Muscle layer of duodenum (tissue), 2 donors: Measurements from ENCODE around the gene FAM83C.

Experiments
- H3K27ac ChIP-seq: one replicate; pipeline ENCODE4 v1.7.0; 2013; ENCODE audit warnings: mild to moderate bottlenecking, low read length
- H3K27me3 ChIP-seq: one replicate; pipeline ENCODE4 v1.7.0; 2013; ENCODE audit warnings: low read depth, mild to moderate bottlenecking, control low read depth, low read length
- H3K36me3 ChIP-seq, 2 donors: one replicate each; pipeline ENCODE4 v1.7.0; 2013; ENCODE audit warnings: low read length in 2 of 2, control low read depth in 1 of 2, mild to moderate bottlenecking in 1 of 2; ENCODE audit not compliant: insufficient read depth in 2 of 2, control insufficient read depth in 1 of 2
- H3K4me1 ChIP-seq, 2 donors: one replicate each; pipeline ENCODE4 v1.7.0; 2013; ENCODE audit warnings: low read length in 2 of 2, mild to moderate bottlenecking in 2 of 2, control low read depth in 1 of 2, moderate library complexity in 1 of 2; ENCODE audit not compliant: insufficient read depth in 2 of 2, control insufficient read depth in 1 of 2
- H3K4me3 ChIP-seq, 2 donors: one replicate each; pipeline ENCODE4 v1.7.0; 2013; ENCODE audit warnings: low read length in 2 of 2, low read depth in 1 of 2, mild to moderate bottlenecking in 1 of 2
- H3K9me3 ChIP-seq, 2 donors: one replicate each; pipeline ENCODE4 v1.7.0; 2013; ENCODE audit warnings: low read length in 2 of 2, control low read depth in 1 of 2, mild to moderate bottlenecking in 1 of 2; ENCODE audit not compliant: control insufficient read depth in 1 of 2
- donor health status: healthy.

The FAM83C gene

GRCh38 chr20:35291654-35292503 lies at the start of gene FAM83C:
FAM83C (minus strand) TSS chr20:35292425; CDS start chr20:35292304, 121 bp downstream.
- no peak within 1 kb of the TSS for H3K27ac ChIP-seq
- H3K27me3 ChIP-seq = no peaks in the 10 kb centered on the region
- no peaks in the 10 kb centered on the region for H3K4me1 ChIP-seq
- H3K9me3 ChIP-seq = no peaks in the 10 kb centered on the region
- no peak within 1 kb of the TSS for H3K4me3 ChIP-seq
- no peaks in the 10 kb centered on the region for H3K36me3 ChIP-seq

- no peaks in the 10 kb centered on the region for H3K27me3 ChIP-seq
- peaks cover 7 to 18% of the 10 kb centered on the region in 2 donors for H3K36me3 ChIP-seq
- no peak overlapping the region for H3K4me3 ChIP-seq
- no peaks in the 10 kb centered on the region for H3K9me3 ChIP-seq
- no peaks in the 10 kb centered on the region for H3K4me1 ChIP-seq
- H3K27ac ChIP-seq = no peak overlapping the region
Measured at GRCh38 chr20:35341366-35342028, 49.3 kb upstream of the FAM83C start.

GRCh38 chr20:35340436-35340835 lies 48.2 kb upstream of the FAM83C start:
- no peaks in the 10 kb centered on the region for H3K4me1 ChIP-seq

GRCh38 chr20:35339636-35340035 lies 47.4 kb upstream of the FAM83C start:
- Histone ChIP-seq H3K36me3 (peaks cover 2 to 6% of the 10 kb centered on the region in 2 donors), H3K9me3 (no peaks in the 10 kb centered on the region), H3K27ac (peak overlapping the region; percentile 27), H3K4me3 (no peak overlapping the region), H3K4me1 (no peaks in the 10 kb centered on the region), H3K27me3 (no peaks in the 10 kb centered on the region)

More at GRCh38 chr20:35340436-35340835, 48.2 kb upstream of the FAM83C start:
- Histone ChIP-seq H3K27ac (no peak overlapping the region), H3K9me3 (no peaks in the 10 kb centered on the region), H3K4me3 (no peak overlapping the region), H3K27me3 (no peaks in the 10 kb centered on the region), H3K36me3 (peaks cover 7 to 10% of the 10 kb centered on the region in 2 donors)

GRCh38 chr20:35339007-35339406 lies 46.8 kb upstream of the FAM83C start:
- no peaks in the 10 kb centered on the region for H3K27me3 ChIP-seq
- peak overlapping the region; percentile 27 for H3K27ac ChIP-seq
- no peak overlapping the region for H3K4me3 ChIP-seq
- no peaks in the 10 kb centered on the region for H3K36me3 ChIP-seq
- H3K4me1 ChIP-seq = peaks cover 0 to under 1% of the 10 kb centered on the region in 2 donors
- H3K9me3 ChIP-seq = no peaks in the 10 kb centered on the region

- Histone ChIP-seq H3K36me3 (no peaks in the 10 kb centered on the region), H3K9me3 (no peaks in the 10 kb centered on the region), H3K27me3 (no peaks in the 10 kb centered on the region), H3K4me1 (peaks cover 0 to 11% of the 10 kb centered on the region in 2 donors), H3K4me3 (no peak overlapping the region), H3K27ac (peak overlapping the region; percentile 4)
Measured at GRCh38 chr20:35334311-35335101, 42.3 kb upstream of the FAM83C start.

- H3K4me1 ChIP-seq = peaks cover 0 to 11% of the 10 kb centered on the region in 2 donors
- no peak overlapping the region for H3K4me3 ChIP-seq
Measured at GRCh38 chr20:35333606-35334005, 41.4 kb upstream of the FAM83C start.

GRCh38 chr20:35332540-35333200 lies 40.4 kb upstream of the FAM83C start:
- no peaks in the 10 kb centered on the region for H3K27me3 ChIP-seq
- no peaks in the 10 kb centered on the region for H3K9me3 ChIP-seq
- no peak overlapping the region for H3K4me3 ChIP-seq
- peaks cover 0 to 11% of the 10 kb centered on the region in 2 donors for H3K4me1 ChIP-seq
- no peaks in the 10 kb centered on the region for H3K36me3 ChIP-seq
- H3K27ac ChIP-seq = no peak overlapping the region

More at GRCh38 chr20:35333606-35334005, 41.4 kb upstream of the FAM83C start:
- Histone ChIP-seq H3K27ac (peak overlapping the region; percentile 4), H3K27me3 (no peaks in the 10 kb centered on the region), H3K36me3 (no peaks in the 10 kb centered on the region), H3K9me3 (no peaks in the 10 kb centered on the region)

- Histone ChIP-seq H3K4me3 (no peak overlapping the region), H3K9me3 (no peaks in the 10 kb centered on the region), H3K36me3 (no peaks in the 10 kb centered on the region), H3K27ac (no peak overlapping the region), H3K4me1 (peaks cover 0 to 11% of the 10 kb centered on the region in 2 donors), H3K27me3 (no peaks in the 10 kb centered on the region)
Measured at GRCh38 chr20:35329435-35330139, 37.4 kb upstream of the FAM83C start.

- H3K27me3 ChIP-seq = no peaks in the 10 kb centered on the region
- H3K4me1 ChIP-seq = peaks cover 0 to 7% of the 10 kb centered on the region in 2 donors
- H3K4me3 ChIP-seq = no peak overlapping the region
- no peak overlapping the region for H3K27ac ChIP-seq
- H3K9me3 ChIP-seq = no peaks in the 10 kb centered on the region
- H3K36me3 ChIP-seq = no peaks in the 10 kb centered on the region
Measured at GRCh38 chr20:35328689-35329088, 36.5 kb upstream of the FAM83C start.
